GM19395 (cell line): ENCODE measurements around the gene ATP9B.

Source experiments
- ATAC-seq: cut with Tn5 transposase; IDR thresholded peaks from one replicate; pipeline ENCODE4 v1.9.1; 2021; ENCODE audit warnings: mild to moderate bottlenecking, moderate library complexity; ENCODE audit not compliant: unreplicated experiment

The ATP9B gene

DNA sequence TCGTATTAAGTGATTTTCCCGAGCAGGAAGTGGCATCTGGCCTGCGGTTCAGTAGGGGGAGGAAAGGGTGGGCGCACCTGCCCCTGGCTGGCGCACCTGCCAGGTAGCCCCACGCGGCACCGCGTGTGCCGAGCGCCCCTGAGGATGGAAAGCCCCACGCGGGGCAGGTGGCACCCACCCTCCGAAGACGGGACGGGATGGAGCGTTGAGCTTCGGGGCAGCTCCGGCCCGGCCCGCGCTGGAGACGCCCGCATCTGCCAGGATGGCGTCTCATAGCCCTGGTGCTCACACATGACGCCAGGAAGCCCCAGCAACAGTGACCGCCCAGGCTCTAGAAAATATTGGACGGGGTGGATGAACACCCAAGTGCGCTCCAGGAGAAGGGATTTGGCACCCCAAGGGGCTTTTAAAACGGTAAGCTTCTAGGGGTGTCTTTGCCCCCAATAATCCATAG, 324.0 kb downstream of the ATP9B start:
- ATAC-seq: no peak

DNA sequence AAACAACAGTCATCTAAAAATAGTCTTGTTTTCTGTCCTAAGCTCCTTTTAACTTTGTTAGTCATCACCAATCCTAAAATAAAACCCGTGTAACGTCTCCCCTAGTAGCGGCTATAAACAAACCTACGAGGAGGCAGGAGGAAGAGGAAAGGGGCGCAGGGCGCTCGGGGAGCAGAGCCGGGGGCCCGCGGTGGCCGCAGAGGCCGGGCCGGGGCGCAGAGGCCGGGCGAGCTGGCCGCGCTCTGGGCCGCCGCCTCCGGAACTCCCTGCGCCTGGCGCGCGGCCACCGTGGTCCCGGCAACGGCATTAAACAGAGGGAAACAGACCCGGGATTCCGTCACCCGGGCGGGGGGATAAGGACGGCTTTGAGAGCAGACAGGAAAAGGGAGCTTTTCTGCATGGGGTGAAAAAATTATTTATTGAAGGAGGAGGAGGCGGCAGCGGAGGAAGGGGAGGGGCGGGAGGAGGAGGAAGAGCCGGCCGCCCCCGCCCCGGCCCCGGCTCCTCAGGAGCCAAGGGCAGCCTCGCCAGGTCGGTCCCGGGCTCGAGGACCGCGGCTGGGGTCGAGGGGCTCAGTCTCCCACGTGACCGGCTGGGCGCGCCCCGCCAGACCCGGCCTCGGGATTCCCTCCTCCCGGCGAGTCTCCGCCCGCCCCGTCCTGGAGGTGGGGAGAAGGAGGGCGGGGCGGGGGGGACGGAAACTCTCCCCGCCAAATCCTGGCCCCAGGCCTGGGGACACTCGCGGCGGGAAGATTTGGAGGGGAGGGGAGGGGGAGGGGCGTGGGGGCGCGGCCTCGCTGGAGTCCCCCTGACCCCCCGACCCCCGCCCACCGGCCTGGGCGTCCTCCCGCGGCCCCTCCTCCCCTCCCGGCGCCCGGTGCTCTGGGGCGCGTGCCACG, 324.7 kb downstream of the ATP9B start:
- no peak for ATAC-seq

DNA sequence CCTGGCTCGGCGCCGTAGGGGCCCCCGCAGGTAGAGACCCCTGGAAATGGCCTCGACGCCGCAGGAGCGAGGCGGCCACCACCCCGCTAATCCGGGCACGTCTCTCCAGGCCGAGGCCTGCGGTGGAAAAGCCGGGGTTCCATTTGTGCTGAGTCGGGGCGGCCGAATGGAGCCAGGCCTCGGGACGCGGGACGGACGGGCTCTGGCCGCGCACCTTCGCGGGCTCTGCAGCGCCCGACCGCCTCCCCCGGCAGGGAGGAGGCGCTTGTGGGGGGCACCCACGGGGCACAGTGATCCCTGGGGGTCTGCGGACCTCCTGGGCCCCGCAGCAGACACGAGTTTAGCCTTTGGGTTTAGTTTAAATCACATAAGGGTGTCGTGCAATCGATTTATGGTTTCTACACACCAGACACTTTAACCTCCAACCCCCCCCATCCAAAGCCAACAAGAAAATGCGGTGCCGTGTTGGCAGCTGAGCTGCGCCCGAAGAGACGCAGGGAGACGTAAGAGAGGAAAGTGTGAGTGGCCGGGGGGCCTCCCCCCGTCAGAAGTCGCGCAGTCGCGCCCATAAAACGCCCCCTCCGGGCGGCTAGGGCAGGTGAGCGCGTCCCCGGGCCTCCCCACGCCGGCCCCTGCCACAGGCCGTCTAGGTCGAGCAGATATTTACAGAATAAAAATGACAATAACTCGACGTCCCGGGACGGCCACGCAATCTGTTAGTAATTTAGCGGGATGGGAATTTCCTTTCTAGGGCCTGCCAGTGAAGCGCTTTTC, 325.5 kb downstream of the ATP9B start:
- no peak for ATAC-seq

DNA sequence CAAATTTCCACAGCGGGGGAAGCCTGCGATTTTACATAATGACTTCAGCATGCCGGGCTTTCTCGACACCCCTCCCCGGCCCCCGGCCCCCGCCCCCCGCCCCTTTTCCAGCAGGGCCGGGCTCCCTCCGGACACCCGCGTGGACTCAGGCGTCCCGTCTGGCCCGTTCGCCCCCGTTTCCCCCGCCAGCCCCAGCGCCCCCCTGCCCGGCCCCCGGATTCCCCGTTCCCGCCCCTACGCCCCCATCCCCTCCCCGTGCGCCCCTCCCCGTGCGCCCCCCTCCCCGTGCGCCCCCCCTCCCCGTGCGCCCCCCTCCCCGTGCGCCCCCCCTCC, 326.1 kb downstream of the ATP9B start:
- no peak for ATAC-seq

DNA sequence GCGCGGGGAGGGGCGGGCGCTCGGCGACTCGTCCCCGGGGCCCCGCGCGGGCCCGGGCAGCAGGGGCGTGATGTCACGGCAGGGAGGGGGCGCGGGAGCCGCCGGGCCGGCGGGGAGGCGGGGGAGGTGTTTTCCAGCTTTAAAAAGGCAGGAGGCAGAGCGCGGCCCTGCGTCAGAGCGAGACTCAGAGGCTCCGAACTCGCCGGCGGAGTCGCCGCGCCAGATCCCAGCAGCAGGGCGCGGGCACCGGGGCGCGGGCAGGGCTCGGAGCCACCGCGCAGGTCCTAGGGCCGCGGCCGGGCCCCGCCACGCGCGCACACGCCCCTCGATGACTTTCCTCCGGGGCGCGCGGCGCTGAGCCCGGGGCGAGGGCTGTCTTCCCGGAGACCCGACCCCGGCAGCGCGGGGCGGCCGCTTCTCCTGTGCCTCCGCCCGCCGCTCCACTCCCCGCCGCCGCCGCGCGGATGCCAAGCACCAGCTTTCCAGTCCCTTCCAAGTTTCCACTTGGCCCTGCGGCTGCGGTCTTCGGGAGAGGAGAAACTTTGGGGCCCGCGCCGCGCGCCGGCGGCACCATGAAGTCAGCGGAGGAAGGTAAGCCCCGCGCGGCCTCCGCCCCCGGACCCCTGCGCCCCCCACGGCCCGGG, 326.7 kb downstream of the ATP9B start, which contains the start of gene NFATC1:
Gene NFATC1, plus strand, starts transcription at position 170 of the 644 bp plus-strand sequence. Its CDS starts 295 bp downstream, at position 465.
- no peak for ATAC-seq

DNA sequence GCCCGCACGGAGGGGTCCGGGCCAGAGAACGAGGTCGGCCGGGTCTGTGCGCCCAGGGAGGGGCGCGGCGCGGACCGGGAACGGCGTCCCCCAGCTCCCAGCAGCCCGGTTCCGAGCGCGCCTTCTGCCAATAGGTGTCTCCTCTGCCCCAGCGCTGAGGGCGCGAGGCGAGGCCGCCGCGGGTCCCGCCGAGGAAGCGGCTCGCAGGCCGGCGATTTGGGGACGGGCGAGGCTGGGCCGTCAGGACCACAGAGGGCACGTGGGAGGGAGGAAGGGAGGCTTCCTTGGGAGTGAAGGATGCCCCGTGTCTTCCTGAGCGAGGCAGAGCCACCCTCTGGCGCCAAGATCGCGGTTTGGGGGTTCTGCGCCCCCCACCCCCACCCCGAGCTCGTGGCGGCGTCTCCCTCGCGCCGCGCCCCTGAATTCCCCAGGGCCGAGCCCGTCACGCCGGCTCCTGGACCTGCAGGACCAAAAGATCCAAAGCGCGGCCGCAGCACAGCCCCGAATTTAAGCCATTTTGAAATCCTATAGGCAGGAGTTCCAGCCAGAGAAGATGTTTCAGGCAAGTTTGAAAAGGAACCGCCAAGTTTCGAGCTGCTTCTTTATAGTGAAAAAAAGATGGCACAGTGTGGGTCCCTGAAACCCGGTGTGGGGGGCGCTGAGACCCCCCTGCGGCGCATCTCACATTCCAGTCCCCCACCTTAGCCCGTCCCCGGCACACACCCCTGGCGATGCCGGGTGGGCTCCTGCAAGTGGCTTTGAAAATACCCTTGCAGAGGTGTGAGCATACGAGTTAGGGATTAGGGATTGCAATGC, 327.4 kb downstream of the ATP9B start:
- ATAC-seq: peak; percentile 20

DNA sequence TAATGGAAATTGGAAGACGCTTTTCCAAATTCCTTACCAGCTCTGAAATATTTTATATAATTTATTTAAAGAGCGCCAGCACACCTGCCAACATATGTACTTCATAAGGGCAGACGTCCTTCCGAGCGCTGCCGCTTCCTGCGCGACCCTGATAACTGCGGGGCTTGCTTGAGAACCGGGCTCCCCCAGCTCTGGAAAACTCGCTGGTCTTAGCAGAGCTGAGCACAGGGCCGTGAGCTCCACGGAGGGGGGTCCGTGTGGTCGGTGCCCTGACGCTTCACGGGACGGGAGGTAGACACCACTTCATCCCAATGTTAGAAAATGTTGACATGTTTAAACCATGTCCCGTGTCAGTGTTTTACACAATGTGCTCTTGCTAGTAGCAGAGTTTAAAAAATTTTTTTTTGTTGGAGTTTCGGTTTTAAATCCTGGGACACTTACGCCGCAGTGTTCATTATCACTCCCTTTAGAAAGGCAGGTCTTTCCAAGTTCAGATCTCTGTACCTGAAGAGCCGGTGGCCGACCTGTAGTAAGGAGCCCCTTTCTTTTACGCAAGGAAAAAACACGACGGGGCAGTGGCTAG, 328.1 kb downstream of the ATP9B start:
- ATAC-seq: no peak

DNA sequence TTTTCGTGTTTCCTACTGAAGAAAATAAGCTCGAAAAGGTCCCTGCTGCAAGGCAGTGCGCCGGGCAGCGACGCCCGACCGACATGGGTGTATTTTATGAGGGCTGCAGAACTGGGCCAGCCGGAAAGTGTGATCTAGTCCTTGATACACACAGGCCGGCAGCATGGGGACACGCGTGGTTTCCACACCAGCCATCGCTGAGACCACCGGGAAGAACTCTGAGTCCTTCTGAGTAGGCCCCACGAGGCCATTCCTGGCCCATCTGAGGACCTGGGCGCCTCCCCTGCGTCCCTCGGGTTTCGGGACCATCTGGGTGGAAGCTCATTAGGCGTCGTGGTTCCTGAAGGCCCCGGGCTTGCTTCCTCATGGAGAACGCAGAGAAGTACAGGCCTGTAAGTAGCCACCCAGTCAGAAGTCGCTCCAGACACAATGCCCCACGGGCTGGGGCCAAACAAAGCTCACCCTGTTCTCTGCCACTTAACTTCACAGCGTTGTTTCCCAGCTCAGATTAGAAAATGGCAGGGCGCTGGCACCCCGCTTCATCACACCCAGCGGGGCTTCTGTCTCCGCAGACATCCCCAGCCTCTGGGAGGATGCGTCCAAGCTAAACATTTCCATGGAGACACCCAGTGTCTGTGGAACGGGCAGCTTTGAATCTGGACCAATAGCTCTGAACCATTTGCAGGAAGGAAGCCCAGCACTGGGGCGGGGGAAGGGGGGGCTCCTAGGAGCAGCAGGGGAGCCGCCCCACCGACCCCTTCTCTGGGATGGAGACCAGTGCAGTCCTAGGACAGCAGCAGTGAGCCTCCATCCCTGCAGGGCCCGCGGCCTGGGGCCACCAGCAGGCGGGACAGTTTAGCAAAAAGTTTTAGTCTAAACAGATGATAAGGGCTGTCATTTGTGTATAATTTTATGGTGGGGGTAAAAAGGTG, 328.9 kb downstream of the ATP9B start:
- no peak for ATAC-seq

DNA sequence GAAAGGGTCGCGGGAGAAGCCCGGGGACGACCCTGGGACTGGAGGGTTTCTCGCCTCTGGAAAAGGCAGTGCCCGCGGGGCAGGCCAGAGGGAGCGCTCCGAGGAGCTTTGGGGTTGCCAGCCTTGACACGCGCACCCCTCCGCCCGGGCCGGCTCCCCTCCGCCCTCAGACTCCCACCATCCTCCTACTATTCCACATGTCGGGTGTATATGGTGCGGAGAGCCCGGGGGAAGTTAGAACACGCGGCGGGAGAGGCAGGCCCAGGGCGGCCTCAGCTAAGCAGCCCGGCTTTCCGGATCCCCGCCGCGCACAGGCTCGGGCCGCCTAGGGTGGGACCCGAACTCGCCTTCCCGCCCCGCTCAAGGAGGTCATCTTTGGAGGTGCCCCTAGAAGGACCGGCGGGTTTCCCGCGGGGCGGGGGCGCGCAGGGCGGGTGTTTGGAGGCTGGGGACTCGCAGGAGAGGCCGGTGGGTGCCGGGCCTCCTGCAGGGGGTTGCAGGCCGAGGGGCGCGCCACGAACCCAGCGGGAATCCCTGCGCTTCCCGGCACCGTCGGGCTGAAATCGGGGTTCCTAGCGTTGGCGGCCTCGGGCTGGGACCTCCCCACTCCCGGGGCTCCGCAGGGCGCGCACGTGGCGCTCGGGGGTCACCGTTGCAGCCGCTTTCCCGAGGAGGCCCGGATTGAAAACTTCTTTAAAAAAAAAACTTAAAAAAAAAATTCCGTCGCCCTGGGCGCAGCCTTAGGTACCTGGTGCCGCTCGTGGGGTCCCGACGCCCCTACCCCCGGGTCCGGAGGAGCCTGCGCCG, 330.3 kb downstream of the ATP9B start:
- ATAC-seq: no peak

DNA sequence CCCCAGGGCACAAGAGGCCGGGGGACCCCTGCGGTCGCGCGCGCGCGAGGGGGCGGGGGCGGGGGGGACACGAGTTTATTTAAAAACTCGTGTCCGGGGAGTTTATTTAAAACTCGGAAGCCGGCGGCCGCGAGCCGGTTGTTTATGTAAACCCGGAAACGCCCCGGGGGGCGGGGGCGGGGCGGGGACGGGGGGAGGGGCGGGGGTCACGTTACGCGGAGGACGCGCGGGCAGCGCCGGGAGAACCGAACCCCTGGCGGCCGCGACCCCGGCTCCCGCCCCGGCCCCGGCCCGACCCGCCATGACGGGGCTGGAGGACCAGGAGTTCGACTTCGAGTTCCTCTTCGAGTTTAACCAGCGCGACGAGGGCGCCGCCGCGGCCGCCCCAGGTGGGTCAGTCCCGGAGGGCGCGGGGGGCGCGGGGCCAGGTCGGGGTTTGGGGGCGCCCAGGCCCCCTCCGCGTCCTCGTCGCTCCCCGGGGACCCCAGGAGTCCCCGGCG, 330.9 kb downstream of the ATP9B start:
- no peak for ATAC-seq

DNA sequence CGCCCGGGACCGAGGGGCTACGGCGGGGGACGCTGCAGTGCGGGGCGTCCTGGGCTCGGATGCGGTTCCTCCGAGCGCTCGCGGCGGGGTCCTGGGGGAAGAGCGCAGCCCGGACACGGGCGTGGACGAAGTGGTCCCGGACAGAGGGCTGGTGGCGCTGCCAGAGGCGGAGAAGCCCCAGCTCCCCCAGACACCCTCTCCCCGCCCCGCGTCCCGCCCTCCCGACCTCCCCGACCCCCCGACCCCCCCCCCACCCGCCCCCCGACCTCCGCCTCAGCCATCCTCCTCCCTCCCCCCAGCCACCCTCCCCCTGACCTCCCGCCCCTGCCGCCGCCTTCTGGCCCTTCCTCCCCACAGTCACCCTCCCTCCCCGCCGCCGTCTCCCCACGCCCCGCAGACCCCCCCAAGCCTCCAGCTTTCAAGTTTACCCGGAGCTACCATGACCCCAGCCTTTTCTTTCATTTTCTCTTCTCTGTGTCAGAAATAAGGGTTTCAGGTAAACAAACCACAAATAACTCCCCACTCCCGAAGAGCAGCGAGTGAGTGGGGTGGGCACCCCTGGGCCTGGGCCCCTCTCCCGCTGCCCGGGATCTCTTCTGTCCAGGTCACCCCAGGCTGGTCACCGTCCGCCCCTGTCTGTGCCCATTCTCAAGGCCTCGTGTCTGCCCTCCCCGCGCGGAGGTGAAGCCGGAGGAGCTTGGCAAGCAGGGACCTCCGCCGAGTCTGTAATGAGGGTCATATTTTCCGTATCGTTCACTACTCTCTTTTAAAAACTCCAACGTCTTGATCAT, 331.6 kb downstream of the ATP9B start:
- no peak for ATAC-seq

DNA sequence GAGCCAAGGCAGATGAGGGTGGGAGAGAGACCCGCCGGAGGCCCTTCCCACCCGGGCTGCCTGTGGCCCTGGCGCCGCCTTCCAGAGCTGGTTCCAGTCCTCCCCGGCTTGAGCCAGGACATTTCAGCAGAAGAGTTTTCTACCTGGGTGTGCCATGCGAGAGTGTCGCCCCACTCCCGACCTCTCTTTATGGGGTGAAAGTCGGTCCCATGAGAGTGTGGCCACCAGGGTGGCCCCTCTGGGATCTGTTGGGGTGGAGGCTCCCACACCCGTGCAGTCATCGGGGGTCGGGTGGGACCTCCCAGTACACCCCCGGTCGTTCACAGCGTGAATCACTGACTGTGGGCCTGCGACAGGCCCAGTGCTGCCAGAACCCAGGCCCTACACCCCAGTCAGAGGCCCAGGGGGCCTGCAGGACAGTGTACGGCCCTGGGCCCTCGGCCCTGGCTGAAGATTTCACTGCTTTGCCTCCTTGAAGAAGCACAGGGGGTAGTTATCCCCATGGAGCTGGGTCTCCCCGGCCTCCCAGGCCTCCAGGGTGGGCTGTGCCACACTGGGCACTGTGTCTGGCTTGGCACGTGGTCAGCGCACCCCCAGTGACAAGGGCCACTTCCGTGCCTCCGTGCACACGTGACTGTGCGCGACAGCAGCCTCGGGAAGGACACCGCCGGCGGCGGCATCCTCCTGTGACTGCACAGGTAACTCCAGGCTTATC, 332.5 kb downstream of the ATP9B start:
- ATAC-seq: no peak

DNA sequence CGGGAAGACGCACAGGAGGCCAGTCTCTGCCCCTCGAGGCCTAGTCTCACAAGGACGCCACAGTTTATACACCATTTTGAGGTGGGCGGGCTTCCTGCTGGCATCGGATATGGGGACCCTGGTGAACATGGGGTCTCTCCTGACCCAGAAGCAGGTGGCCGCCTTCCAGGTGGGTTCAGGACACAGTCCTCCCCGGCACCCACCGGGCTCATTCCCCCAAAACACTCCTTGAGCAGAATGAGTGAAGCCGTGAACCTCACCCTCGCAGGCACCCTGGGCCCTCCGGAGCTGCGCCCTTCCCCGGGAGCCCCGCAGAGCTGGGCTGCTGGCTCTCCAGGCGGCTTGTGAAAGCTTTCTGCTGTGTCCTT, 333.0 kb downstream of the ATP9B start:
- no peak for ATAC-seq

DNA sequence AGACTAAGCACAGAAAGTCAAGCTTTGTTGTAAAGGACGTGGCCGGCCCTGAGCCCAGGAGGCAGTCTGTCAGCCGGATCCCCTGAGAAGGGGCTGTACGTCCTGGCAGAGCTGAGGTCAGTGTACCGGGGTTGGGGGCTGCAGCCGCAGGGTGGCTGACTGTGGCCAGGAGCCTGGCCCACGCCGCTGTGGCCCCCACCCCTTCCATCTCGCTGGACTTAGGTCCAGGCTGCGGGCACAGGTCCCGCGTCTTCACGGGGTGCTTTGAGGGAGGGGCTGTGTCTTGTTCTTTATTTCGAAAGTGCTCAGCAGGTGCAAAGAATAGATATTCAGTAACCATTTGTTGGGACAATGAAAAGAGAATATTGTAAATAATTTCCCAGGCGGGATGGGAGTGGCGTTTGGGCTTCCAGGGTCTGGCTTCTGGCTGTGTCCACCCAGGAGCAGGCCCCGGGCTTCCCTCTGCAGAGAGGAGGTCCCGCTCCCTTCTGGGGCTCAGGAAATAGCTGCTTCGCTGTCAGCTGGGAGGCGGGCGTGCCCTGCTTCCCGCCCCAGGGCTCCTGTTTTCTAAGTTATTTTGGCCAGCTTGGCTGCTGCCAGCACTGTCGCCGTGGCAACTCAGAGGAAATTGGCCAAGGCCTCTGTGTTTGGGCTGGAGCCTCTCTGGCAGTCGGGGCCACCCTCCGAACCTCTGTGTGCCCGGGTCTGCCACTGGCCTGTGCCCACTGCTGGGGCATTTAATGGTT, 334.0 kb downstream of the ATP9B start:
- ATAC-seq: no peak

DNA sequence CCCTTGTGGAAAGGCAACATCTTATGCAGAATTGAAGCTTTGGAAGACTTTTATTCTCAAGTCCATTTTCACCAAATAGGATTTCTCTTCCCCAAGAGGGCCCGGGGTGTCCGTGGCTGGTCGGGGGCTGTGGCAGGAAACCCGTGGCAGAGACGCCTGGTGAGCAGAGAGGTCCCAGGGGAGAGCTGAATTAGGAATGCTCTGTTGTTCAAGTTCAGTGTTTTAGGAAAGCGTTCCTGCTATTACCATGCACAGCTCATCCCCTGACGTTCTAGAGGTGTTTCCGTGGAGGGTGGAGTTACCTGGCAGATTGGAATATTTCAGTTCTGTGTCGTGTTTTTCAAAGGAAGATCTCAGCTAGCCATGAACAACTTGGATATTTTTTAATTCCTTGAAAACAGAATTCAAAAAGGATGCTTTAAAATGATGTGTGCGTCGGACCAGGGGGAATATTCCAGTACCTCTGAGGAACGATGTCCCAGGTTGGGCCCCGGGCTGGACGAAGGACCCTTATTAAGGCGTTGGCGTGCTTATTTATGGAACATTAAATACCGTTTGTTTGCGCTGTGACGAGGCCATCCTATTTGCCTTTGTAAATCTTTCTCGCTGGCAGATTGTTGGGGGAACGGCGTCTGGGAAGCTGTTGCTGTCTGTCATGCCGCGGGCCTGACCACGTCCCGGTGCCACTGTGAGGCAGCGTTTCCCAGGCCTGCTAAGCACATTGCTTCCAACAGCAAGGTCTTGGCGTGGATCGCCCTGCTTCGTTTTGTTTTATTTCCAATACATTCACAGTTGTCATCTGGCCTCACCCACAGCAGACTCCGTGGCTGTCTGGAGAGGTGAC, 334.8 kb downstream of the ATP9B start:
- ATAC-seq: no peak
